ENCODE results near the gene RAE1. TPM values are rescaled to one million over a fixed set of nuclear protein-coding genes. Genes with fewer than 3 reads are reported as not detected.
"Not testable (repeated sequence)": the region's sequence is repeated elsewhere in the genome, so short reads cannot be mapped to it uniquely, and the experiment has no call there.

RAE1 gene
- total RNA-seq, 1 donor from 2014 or later, result 14.6 TPM

- DNase-seq (ENCODE audit: missing footprints), result no peak
- intact Hi-C loops (cut with DNase I), result no loop called here
- no peak for ATAC-seq
These were observed 28.0 kb upstream of the RAE1 start for GRCh38 chr20:57323034-57323433.

GRCh38 chr20:57325632-57326356 lies 25.3 kb upstream of the RAE1 start:
- intact Hi-C loops (cut with DNase I), result loop anchor here (5.0 kb wide), 1 partner anchor 233 kb away; no protein-coding TSS in a partner anchor
- ATAC-seq (no peak), DNase-seq (ENCODE audit: missing footprints) (no peak)

GRCh38 chr20:57326667-57327455 lies 24.2 kb upstream of the RAE1 start:
- intact Hi-C loops (cut with DNase I), result loop anchor here (5.0 kb wide), 1 partner anchor 235 kb away; no protein-coding TSS in a partner anchor
- no peak for DNase-seq (ENCODE audit: missing footprints)
- no peak for ATAC-seq

GRCh38 chr20:57327820-57328219 lies 23.2 kb upstream of the RAE1 start:
- ATAC-seq, result no peak
- intact Hi-C loops (cut with DNase I), result loop anchor here (5.0 kb wide), 1 partner anchor 236 kb away; no protein-coding TSS in a partner anchor
- no peak for DNase-seq (ENCODE audit: missing footprints)

GRCh38 chr20:57329608-57330221 lies 21.3 kb upstream of the RAE1 start, which contains the start of gene SPO11:
SPO11 (plus strand) TSS chr20:57329803; CDS start chr20:57329868, 65 bp downstream.
- peak; percentile 57 for ATAC-seq
- DNase-seq (ENCODE audit: missing footprints), result no peak
- intact Hi-C loops (cut with DNase I), result loop anchor here (5.0 kb wide), 1 partner anchor 237 kb away; no protein-coding TSS in a partner anchor

GRCh38 chr20:57330998-57331397 lies 20.1 kb upstream of the RAE1 start:
- ATAC-seq, result no peak
- intact Hi-C loops (cut with DNase I), result no loop called here
- no peak for DNase-seq (ENCODE audit: missing footprints)

GRCh38 chr20:57332105-57333089 lies 18.7 kb upstream of the RAE1 start:
- intact Hi-C loops (cut with DNase I), result no loop called here
- ATAC-seq (no peak), DNase-seq (ENCODE audit: missing footprints) (no peak)

GRCh38 chr20:57335392-57335791 lies 15.7 kb upstream of the RAE1 start:
- DNase-seq (ENCODE audit: missing footprints) (no peak), ATAC-seq (no peak)
- intact Hi-C loops (cut with DNase I), result no loop called here

- DNase-seq (ENCODE audit: missing footprints) (no peak), ATAC-seq (no peak)
- intact Hi-C loops (cut with DNase I), result no loop called here
These were observed 9.4 kb upstream of the RAE1 start for GRCh38 chr20:57341663-57342062.

GRCh38 chr20:57342829-57343228 lies 8.2 kb upstream of the RAE1 start:
- DNase-seq (ENCODE audit: missing footprints) (no peak), ATAC-seq (no peak)
- intact Hi-C loops (cut with DNase I), result no loop called here

GRCh38 chr20:57346477-57346876 lies 4.6 kb upstream of the RAE1 start:
- ATAC-seq, result no peak
- intact Hi-C loops (cut with DNase I), result loop anchor here (1.0 to 2.0 kb wide), 2 partner anchors 257 to 796 kb away; no protein-coding TSS in a partner anchor
- DNase-seq (ENCODE audit: missing footprints), result peak; percentile 83

- DNase-seq (ENCODE audit: missing footprints), result no peak
- no peak for ATAC-seq
- intact Hi-C loops (cut with DNase I), result loop anchor here (2.0 kb wide), 1 partner anchor 797 kb away; no protein-coding TSS in a partner anchor
These were observed 3.7 kb upstream of the RAE1 start for GRCh38 chr20:57347393-57347792.

- intact Hi-C loops (cut with DNase I); ATAC-seq: not testable (repeated sequence)
- DNase-seq (ENCODE audit: missing footprints), result peak; percentile 57
These were observed 2.7 kb upstream of the RAE1 start for GRCh38 chr20:57348200-57348921.

- intact Hi-C loops (cut with DNase I); ATAC-seq; DNase-seq (ENCODE audit: missing footprints): not testable (repeated sequence)
These were observed 2.0 kb upstream of the RAE1 start for GRCh38 chr20:57348922-57349574.

- intact Hi-C loops (cut with DNase I), result no loop called here
- no peak for DNase-seq (ENCODE audit: missing footprints)
- no peak for ATAC-seq
These were observed 859 bp upstream of the RAE1 start for GRCh38 chr20:57350081-57350710.

GRCh38 chr20:57350726-57351041 lies 371 bp upstream of the RAE1 start:
- intact Hi-C loops (cut with DNase I); ATAC-seq; DNase-seq (ENCODE audit: missing footprints): not testable (repeated sequence)

GRCh38 chr20:57352305-57352704 lies 1.2 kb downstream of the RAE1 start:
- ATAC-seq (no peak), DNase-seq (ENCODE audit: missing footprints) (no peak)
- intact Hi-C loops (cut with DNase I), result no loop called here
